K562 (cell line): ENCODE results near the gene ASIC3. TPM values are rescaled to one million over a fixed set of nuclear protein-coding genes. Genes with fewer than 3 reads are reported as not detected.
A peak's percentile ranks its signal among the peaks of the same experiment; 100 is the strongest.

Experiments used
- ARID3A ChIP-seq: IDR thresholded peaks from 2 replicates; pipeline ENCODE4 v1.6.1; 2012; ENCODE audit warnings: low read depth, low read length, improper control_type of control experiment, borderline replicate concordance
- ETV1 ChIP-seq: fragments of 450-650 bp; conservative IDR thresholded peaks from 2 replicates; pipeline ENCODE4 v1.6.1; 2016; ENCODE audit warnings: missing genetic modification characterization, control low read depth, low read depth, missing compliant biosample characterization
- SP2 ChIP-seq: IDR thresholded peaks from 2 replicates; pipeline ENCODE4 v1.6.1; 2011; ENCODE audit warnings: mild to moderate bottlenecking, low read depth, low read length, moderate library complexity; ENCODE audit not compliant: poor library complexity, severe bottlenecking; ENCODE audit errors: extremely low read depth
- SRSF1 ChIP-seq: fragments of 200-400 bp; formaldehyde crosslinking; IDR thresholded peaks from 2 replicates; pipeline ENCODE4 v1.6.1; 2017; ENCODE audit warnings: mild to moderate bottlenecking, low read depth, low read length, moderate library complexity
- TEAD1 ChIP-seq, 2 experiments: fragments of 450-650 bp in 1 of 2; sonication (generic) in 1 of 2; formaldehyde crosslinking; IDR thresholded peaks; 2 replicates each; pipeline versions ENCODE4 v1.4.0 to v1.8.0; 2020 to 2022; ENCODE audit warnings: mild to moderate bottlenecking in 2 of 2, missing genetic modification reagents in 1 of 2
- ZBED1 ChIP-seq: IDR thresholded peaks from 2 replicates; pipeline ENCODE4 v1.6.1; 2014
- ZBTB40 ChIP-seq, 2 experiments: fragments of 450-650 bp in 1 of 2; sonication (generic) in 1 of 2; formaldehyde crosslinking in 1 of 2; IDR thresholded peaks; 2 replicates each; pipeline versions ENCODE4 v1.7.1 to v1.9.0; 2016 to 2022; ENCODE audit warnings: inconsistent platforms in 1 of 2, mild to moderate bottlenecking in 1 of 2, missing genetic modification reagents in 1 of 2
- ZBTB43 ChIP-seq: sonication (generic); formaldehyde crosslinking; IDR thresholded peaks from 2 replicates; pipeline ENCODE4 v1.8.0; 2023; ENCODE audit warnings: mild to moderate bottlenecking, missing genetic modification reagents
- ZHX1 ChIP-seq: fragments of 150-350 bp; conservative IDR thresholded peaks from 2 replicates; pipeline ENCODE4 v1.6.1; 2014; ENCODE audit warnings: low read length
- polyA plus RNA-seq, 8 experiments: library from polyadenylated mRNA; depleted of rRNA in 4 of 8; stranded (reverse) in 5 of 8; unstranded in 3 of 8; fragments of >200 nt; fragmentation: Nextera tagmentation in 2 of 8; fragmentation: Illumina TruSeq in 1 of 8; extraction: Ambion mirVana in 2 of 8; extraction: Trizol in 1 of 8; gene quantifications; 2 replicates each; pipeline versions ENCODE4 v1.2.1 to v1.2.3, GENCODE V29; 2011 to 2014; ENCODE audit warnings: inconsistent platforms in 1 of 8, missing spikeins in 1 of 8
- total RNA-seq, 7 experiments: library from RNA; depleted of rRNA in 6 of 7; stranded (reverse); fragments of >200 nt in 6 of 7; fragmentation: Illumina TruSeq in 2 of 7; extraction: Trizol in 2 of 7; gene quantifications; 2 replicates each; pipeline versions ENCODE4 v1.2.1 to v1.2.3, GENCODE V29; 2011 to 2021; ENCODE audit warnings: low replicate concordance in 1 of 7

The ASIC3 gene
- total and polyA plus RNA-seq, 9 of the 15 experiments (the other 6 are each of a cell fraction or from before 2014, with no cell fraction given) = 0.11 to 5.0 (median 0.87) TPM

GRCh38 chr7:151083071-151083823 lies 34.9 kb downstream of the ASIC3 start, which contains the start of gene TMUB1 (continued):
- peak; percentile 75 for TF ChIP-seq ZBTB40 (IDR thresholded peaks at IDR 0.05)
- TF ChIP-seq ZBTB40 (CRISPR knock-in tag; IDR thresholded peaks at IDR 0.05) = no peak
- TF ChIP-seq TEAD1 (CRISPR knock-in tag; IDR thresholded peaks at IDR 0.05) = peak in 1 of 2 experiments; percentile 32; a peak in 1 of 4 replicates
- no peak for TF ChIP-seq SP2
- 0 out of 2 replicates have a peak, but pooled peaks have one; percentile 12 for TF ChIP-seq ETV1 (tag)
- TF ChIP-seq SRSF1 = no peak
- TF ChIP-seq ZHX1 = no peak
- no peak for TF ChIP-seq ZBTB43
- no peak for TF ChIP-seq ZBED1
- no peak for TF ChIP-seq ARID3A
